Thyroid gland (tissue), 4 donors: ENCODE measurements around the gene PPP2CA.

Experiments used
- CTCF ChIP-seq, 6 experiments: fragments of 200-600 bp in 3 of 6; fragments of 450-650 bp in 3 of 6; sonication (generic) in 3 of 6; IDR thresholded peaks; one replicate each; pipeline ENCODE4 v1.5.1; 2016 to 2019; ENCODE audit warnings: antibody characterized with exemption in 6 of 6, mild to moderate bottlenecking in 2 of 6, inconsistent platforms in 1 of 6, moderate library complexity in 1 of 6
- POLR2A ChIP-seq, 2 donors: fragments of 450-650 bp; IDR thresholded peaks; one replicate each; pipeline ENCODE4 v1.6.1; 2017; ENCODE audit warnings: antibody characterized with exemption in 2 of 2, mild to moderate bottlenecking in 2 of 2, moderate library complexity in 1 of 2

DNA sequence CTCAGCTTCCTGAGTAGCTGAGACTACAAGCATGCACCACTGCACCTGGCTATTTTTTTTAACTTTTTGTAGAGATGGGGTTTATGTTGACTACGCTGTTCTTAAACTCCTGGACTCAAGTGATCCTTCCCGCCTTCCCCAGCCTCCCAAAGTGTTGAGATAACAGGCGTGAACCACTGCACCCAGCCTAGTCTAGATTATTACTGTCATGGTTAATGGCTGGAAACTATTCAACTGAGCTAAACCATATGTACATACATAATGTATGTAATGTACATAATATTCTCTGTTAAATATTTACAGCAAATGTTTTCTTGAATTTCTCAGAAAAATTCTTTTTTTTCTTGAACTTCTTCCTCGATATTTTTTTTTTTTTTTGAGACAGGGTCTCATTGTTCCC lies 21.3 kb downstream of the PPP2CA start:
- TF ChIP-seq CTCF (IDR thresholded peaks at IDR 0.05) (no peak), POLR2A (IDR thresholded peaks at IDR 0.05) (no peak)
